Transverse colon (tissue), 4 donors: ENCODE data around the gene TRIM56. TPM values are rescaled to one million over a fixed set of nuclear protein-coding genes. Genes with fewer than 3 reads are reported as not detected.
A peak's percentile ranks its signal among the peaks of the same experiment; 100 is the strongest.

Source experiments
- DNase-seq: peaks from one replicate; pipeline ENCODE4 v3.0.0-alpha.2; 2019
- H3K27ac ChIP-seq, 4 donors: fragments of 200-600 bp; sonication (generic); 2 replicates each; pipeline ENCODE4 v1.5.1; 2016 to 2018; ENCODE audit warnings: inconsistent platforms in 4 of 4
- H3K27me3 ChIP-seq: fragments of 200-600 bp; sonication (generic); 2 replicates; pipeline ENCODE4 v1.5.1; 2017; ENCODE audit warnings: inconsistent platforms
- H3K36me3 ChIP-seq, 4 donors: fragments of 200-600 bp; sonication (generic); 2 replicates each; pipeline ENCODE4 v1.5.1; 2017 to 2019; ENCODE audit warnings: inconsistent platforms in 4 of 4
- H3K4me1 ChIP-seq, 4 donors: fragments of 200-600 bp; sonication (generic); 2 replicates each; pipeline ENCODE4 v1.5.1; 2017 to 2020; ENCODE audit warnings: inconsistent platforms in 4 of 4
- H3K4me3 ChIP-seq, 4 donors: fragments of 200-600 bp; sonication (generic); 1 replicate in 1 of 4; 2 replicates in 3 of 4; pipeline versions ENCODE4 v1.5.1 to v1.6.1; 2017 to 2019; ENCODE audit warnings: inconsistent platforms in 4 of 4
- H3K9me3 ChIP-seq, 2 donors: fragments of 200-600 bp; sonication (generic); 2 replicates each; pipeline ENCODE4 v1.5.1; 2017 to 2019; ENCODE audit warnings: inconsistent platforms in 2 of 2
- CTCF ChIP-seq, 5 experiments: fragments of 200-600 bp in 3 of 5; fragments of 450-650 bp in 2 of 5; sonication (generic) in 3 of 5; IDR thresholded peaks; 1 replicate in 2 of 5; 2 replicates in 3 of 5; pipeline ENCODE4 v1.5.1; 2016 to 2017; ENCODE audit warnings: antibody characterized with exemption in 5 of 5, inconsistent platforms in 3 of 5, mild to moderate bottlenecking in 2 of 5, moderate library complexity in 1 of 5
- EP300 ChIP-seq: sonication (generic); formaldehyde crosslinking; IDR thresholded peaks from one replicate; pipeline ENCODE4 v1.6.1; 2017; ENCODE audit warnings: antibody characterized with exemption, low read depth
- POLR2A ChIP-seq: fragments of 450-650 bp; IDR thresholded peaks from one replicate; pipeline ENCODE4 v1.6.1; 2016; ENCODE audit warnings: antibody characterized with exemption, mild to moderate bottlenecking, moderate library complexity
- POLR2AphosphoS5 ChIP-seq, 3 donors: sonication (generic); formaldehyde crosslinking; IDR thresholded peaks; one replicate each; pipeline ENCODE4 v1.6.1; 2016; ENCODE audit warnings: antibody characterized with exemption in 3 of 3
- WGBS, 2 donors: methylation state at CpG; one replicate each; pipeline ENCODE4 v1.1.5; 2018; ENCODE audit warnings: low coverage in 1 of 2; 5-methylcytosine and 5-hydroxymethylcytosine counted together
- in situ Hi-C, 4 donors: fragments of 200-750 bp; cut with MboI; loops; one replicate each; pipeline versions ENCODE4 v1.15.0 to v1.15.1; 2017; ENCODE audit warnings: low sequenced_read_pairs in 3 of 4, low pct_ligation_motif_present in 1 of 4, low pct_unique_long_range_greater_than_20kb in 1 of 4
- intact Hi-C: fragments of 100-400 bp; cut with DNase I; formaldehyde crosslinking; loops from one replicate; pipeline ENCODE4 v1.15.1; 2023; ENCODE audit warnings: low total_unique reads
- total RNA-seq, 4 donors: library from RNA; depleted of rRNA; stranded (reverse); fragments of >200 nt; gene quantifications; one replicate each; pipeline ENCODE4 v1.1.0, GENCODE V29; 2016

TRIM56 gene
- total RNA-seq, 4 donors from 2014 or later = 23.8 to 50.0 (median 35.1) TPM

GRCh38 chr7:101096957-101097347 lies 11.7 kb downstream of the TRIM56 start:
- intact Hi-C loops = no loop called here
- Histone ChIP-seq H3K9me3 (no peaks in the 10 kb centered on the region), H3K4me1 (peaks cover 6 to 17% (median 10%) of the 10 kb centered on the region in 4 donors), H3K27me3 (no peaks in the 10 kb centered on the region), H3K27ac (no peak overlapping the region), H3K4me3 (no peak overlapping the region), H3K36me3 (no peaks in the 10 kb centered on the region)
- in situ Hi-C loops = loop anchor here in 1 of 4 donors (5.0 kb wide), 1 partner anchor 40 kb away; no protein-coding TSS in a partner anchor
- 71 to 87% methylated on average over 5 of the region's 5 CpGs for WGBS, 2 donors
- TF ChIP-seq EP300 (no peak), POLR2A (no peak), CTCF (IDR thresholded peaks at IDR 0.05) (no peak)
- no peak for DNase-seq

GRCh38 chr7:101097561-101097960 lies 12.3 kb downstream of the TRIM56 start:
- intact Hi-C loops (no loop called here), in situ Hi-C loops (loop anchor here in 1 of 4 donors (5.0 kb wide), 1 partner anchor 40 kb away; no protein-coding TSS in a partner anchor)
- H3K27me3 ChIP-seq = no peaks in the 10 kb centered on the region
- peaks cover 6 to 17% (median 10%) of the 10 kb centered on the region in 4 donors for H3K4me1 ChIP-seq
- no peak overlapping the region for H3K27ac ChIP-seq
- H3K9me3 ChIP-seq = no peaks in the 10 kb centered on the region
- H3K4me3 ChIP-seq = no peak overlapping the region
- no peak for DNase-seq
- no peaks in the 10 kb centered on the region for H3K36me3 ChIP-seq
- TF ChIP-seq POLR2A = no peak
- no peak for TF ChIP-seq CTCF (IDR thresholded peaks at IDR 0.05)
- no peak for TF ChIP-seq POLR2AphosphoS5 (IDR thresholded peaks at IDR 0.05)
- no peak for TF ChIP-seq EP300
- 69% methylated on average over 4 of the region's 4 CpGs; no CpG with 5 or more reads in 1 of the 2 donors for WGBS, 2 donors

- WGBS, 2 donors = 41 to 61% methylated on average over 8 to 24 of the region's 26 CpGs
- in situ Hi-C loops = loop anchor here in 1 of 4 donors (5.0 kb wide), 1 partner anchor 37 kb away; no protein-coding TSS in a partner anchor
Measured at GRCh38 chr7:101099969-101100781, 14.9 kb downstream of the TRIM56 start.

More at GRCh38 chr7:101099969-101100781, 14.9 kb downstream of the TRIM56 start:
- Histone ChIP-seq H3K4me3 (no peak overlapping the region), H3K27me3 (no peaks in the 10 kb centered on the region), H3K36me3 (no peaks in the 10 kb centered on the region), H3K4me1 (peaks cover 6 to 19% (median 12%) of the 10 kb centered on the region in 4 donors), H3K9me3 (no peaks in the 10 kb centered on the region), H3K27ac (peak overlapping the region; percentile 51 to 79 (median 71))
- intact Hi-C loops = no loop called here
- peak; percentile 31 to 79 (median 73) for TF ChIP-seq POLR2AphosphoS5 (IDR thresholded peaks at IDR 0.05)
- TF ChIP-seq EP300 = peak; percentile 39
- peak; percentile 10 for TF ChIP-seq POLR2A
- no peak for TF ChIP-seq CTCF (IDR thresholded peaks at IDR 0.05)
- DNase-seq = peak; percentile 85
